HG03060 (cell line): Measurements from ENCODE around the gene ZBTB25.
"Not testable (repeated sequence)": the region's sequence is repeated elsewhere in the genome, so short reads cannot be mapped to it uniquely, and the experiment has no call there.

Experiments used
- ATAC-seq: cut with Tn5 transposase; IDR thresholded peaks from one replicate; pipeline ENCODE4 v1.9.1; 2021; ENCODE audit warnings: low read depth, moderate number of reproducible peaks; ENCODE audit not compliant: unreplicated experiment

The ZBTB25 gene

GRCh38 chr14:64503434-64504309 lies at the start of gene ZBTB25:
ZBTB25 (minus strand) TSS chr14:64503838; CDS start chr14:64490533, 13,305 bp downstream.
- peak; percentile 53 for ATAC-seq

- ATAC-seq, result no peak
Measured at GRCh38 chr14:64550621-64551333, 47.1 kb upstream of the ZBTB25 start.

DNA sequence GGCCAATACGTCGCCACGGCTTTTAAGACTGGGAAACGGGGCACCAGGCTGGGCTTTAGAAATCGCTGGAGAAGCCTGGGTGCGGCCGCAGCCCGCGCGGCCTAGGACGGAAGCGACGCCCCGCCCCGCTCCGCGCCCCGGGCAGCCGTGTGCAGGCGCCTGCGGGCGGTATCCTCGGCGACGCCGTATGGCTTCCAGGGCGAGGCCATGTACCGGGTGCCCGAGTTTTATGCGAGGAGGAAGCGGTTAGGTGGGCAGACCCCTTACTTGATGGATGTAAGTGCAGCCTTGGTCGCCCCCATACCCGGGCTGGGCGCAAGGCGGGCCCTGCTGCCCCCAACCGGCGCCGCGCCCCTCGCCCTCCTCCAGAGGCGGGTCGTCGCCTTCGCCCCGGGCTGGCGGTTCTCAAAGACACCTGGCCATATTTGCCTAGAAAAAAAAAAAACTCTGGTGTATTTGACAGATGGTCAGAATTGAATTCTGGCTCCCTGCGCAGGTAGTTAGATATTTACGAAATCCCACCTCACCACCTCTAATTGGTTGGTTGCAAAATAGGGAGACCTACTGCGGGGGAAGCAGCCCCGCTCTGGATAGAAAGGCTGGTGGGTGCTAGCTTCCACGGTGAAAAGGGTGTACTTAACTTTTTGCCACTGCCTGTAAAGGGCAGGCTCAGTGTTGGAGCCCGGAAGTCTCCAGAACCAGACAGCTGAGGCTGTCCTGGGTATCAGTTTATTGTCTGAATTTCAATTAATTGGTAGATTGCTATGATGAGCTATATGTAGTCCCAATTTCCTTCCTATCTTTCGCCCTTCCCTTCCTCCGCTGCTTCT lies 46.4 kb upstream of the ZBTB25 start, which contains the start of gene PPP1R36:
Gene PPP1R36 (plus strand): TSS at position 171 of the 830 bp plus-strand sequence. CDS start 37 bp downstream, at position 208.
- no peak for ATAC-seq

GRCh38 chr14:64549016-64549415 lies 45.4 kb upstream of the ZBTB25 start:
- no peak for ATAC-seq

- ATAC-seq, result no peak
Measured at GRCh38 chr14:64544607-64545312, 41.1 kb upstream of the ZBTB25 start.

GRCh38 chr14:64542836-64543201 lies 39.2 kb upstream of the ZBTB25 start:
- no peak for ATAC-seq

GRCh38 chr14:64541972-64542835 lies 38.6 kb upstream of the ZBTB25 start:
- ATAC-seq, result no peak

- no peak for ATAC-seq
Measured at GRCh38 chr14:64541261-64541971, 37.8 kb upstream of the ZBTB25 start.

GRCh38 chr14:64540208-64541202 lies 36.9 kb upstream of the ZBTB25 start, which contains the start of gene HSPA2:
HSPA2 (plus strand) TSS chr14:64540741; CDS start chr14:64540850, 109 bp downstream.
- peak; percentile 87 for ATAC-seq

DNA sequence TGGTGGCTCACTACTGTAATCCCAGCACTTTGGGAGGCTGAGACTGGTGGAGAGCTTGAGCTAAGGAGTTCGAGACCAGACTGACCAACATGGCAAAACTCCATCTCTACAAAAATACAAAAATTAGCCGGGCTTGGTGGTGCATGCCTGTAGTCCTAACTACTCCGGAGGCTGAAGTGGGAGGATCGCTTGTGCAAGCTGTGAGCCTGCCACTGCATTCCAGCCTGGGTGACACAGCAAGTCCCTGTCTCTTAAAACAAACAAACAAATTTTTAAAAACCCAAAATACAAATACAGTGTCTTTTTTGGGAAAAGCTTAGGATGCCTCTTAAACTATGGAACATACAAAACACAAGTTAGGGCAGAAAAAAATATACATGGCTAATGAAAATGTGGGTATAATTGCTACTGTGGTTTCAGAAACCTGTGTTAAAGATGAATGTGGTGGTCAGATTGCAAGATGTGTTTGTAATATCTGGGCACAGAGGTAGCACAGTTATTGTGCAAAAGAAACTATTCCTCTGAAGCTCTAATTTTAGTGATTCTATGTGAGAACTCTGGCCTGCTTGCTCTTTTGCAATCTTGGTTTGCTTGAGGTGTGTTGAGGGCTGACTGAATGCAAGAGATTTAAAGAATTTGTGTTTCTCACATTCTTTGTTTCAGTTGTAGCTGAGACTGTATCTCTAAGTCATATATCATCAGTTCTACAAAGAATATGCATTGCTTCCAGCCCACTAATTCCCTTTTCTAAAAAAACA lies 33.0 kb upstream of the ZBTB25 start:
- no peak for ATAC-seq

DNA sequence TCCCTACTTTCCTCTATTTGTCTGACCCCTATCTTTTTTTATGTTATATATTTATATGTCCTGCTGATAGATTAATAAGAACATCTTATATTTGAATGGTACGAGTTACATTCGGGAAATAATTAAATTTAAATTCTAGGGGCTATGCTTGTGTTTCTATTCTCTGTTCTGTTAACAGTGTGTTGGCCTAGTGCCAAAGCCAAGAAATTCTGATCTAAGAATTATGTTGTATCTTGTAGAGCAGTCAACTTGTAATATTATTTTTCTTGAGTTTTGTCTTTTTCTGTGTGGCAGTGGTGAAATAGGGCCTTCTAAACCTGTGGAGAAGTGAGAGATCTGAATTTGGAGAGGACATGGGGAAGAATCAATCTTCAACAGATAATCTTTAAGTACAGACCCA lies 27.9 kb upstream of the ZBTB25 start:
- ATAC-seq, result no peak

GRCh38 chr14:64525354-64525753 lies 21.7 kb upstream of the ZBTB25 start:
- no peak for ATAC-seq

DNA sequence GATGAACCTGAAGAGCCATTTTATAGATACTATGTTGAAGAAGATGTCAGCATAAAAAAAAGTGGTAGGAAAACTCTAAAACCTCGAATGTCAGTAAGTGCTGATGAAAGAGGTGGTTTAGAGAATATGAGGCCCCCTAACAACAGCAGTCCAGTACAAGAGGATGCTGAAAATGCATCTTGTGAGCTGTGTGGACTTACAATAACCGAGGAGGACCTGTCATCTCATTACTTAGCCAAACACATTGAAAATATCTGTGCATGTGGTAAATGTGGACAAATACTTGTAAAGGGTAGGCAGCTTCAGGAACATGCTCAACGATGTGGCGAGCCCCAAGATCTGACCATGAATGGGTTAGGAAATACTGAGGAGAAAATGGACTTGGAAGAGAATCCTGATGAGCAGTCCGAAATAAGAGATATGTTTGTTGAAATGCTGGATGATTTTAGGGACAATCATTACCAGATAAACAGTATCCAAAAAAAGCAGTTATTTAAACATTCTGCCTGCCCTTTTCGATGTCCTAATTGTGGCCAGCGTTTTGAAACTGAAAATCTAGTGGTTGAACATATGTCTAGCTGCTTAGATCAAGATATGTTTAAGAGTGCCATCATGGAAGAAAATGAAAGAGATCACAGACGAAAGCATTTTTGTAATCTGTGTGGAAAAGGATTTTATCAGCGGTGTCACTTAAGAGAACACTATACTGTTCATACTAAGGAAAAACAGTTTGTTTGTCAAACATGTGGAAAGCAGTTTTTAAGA lies 19.1 kb upstream of the ZBTB25 start:
- no peak for ATAC-seq

- no peak for ATAC-seq
Measured at GRCh38 chr14:64520699-64521098, 17.1 kb upstream of the ZBTB25 start.

DNA sequence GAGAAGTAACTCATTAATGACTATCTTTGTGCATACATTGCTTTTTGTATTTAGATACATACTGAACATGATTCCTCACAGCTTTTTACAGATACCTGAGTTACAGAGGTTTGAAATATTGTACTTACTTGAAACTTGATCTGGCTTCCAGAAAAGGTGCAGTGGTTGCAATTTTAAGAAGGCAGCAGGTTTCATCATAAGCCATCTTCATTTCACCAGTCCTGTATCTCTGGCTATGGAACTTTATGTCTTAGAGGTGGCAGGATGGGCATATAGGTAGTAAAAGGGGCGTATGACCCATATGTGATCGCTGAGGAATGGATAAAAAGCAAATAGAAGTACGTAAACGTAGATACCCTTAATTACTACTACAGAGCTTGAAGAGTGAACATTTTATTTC lies 14.6 kb upstream of the ZBTB25 start:
- ATAC-seq, result no peak

GRCh38 chr14:64517667-64518066 lies 14.0 kb upstream of the ZBTB25 start:
- ATAC-seq, result not testable (repeated sequence)
